A549 (cell line): ENCODE data around the gene FLYWCH1. TPM values are rescaled to one million over a fixed set of nuclear protein-coding genes. Genes with fewer than 3 reads are reported as not detected.

Source experiments
- MAX ChIP-seq: IDR thresholded peaks from 2 replicates; pipeline ENCODE4 v1.6.1; 2012
- polyA plus RNA-seq, 4 experiments: library from polyadenylated mRNA; depleted of rRNA in 3 of 4; stranded (reverse); fragments of >200 nt; fragmentation: RNase III in 1 of 4; extraction: RNeasy Plus Mini Kit Qiagen cat#74134 plus additional on column Dnase treatment in 1 of 4; gene quantifications; 2 replicates in 3 of 4; 3 replicates in 1 of 4; pipeline ENCODE4 v1.2.3, GENCODE V29; 2011 to 2017
- small RNA-seq, 6 experiments: library from RNA; depleted of rRNA; stranded (forward); fragments of <200 nt; gene quantifications; one replicate each; pipeline ENCODE3, GENCODE V24; 2012

The FLYWCH1 gene
- polyA plus RNA-seq, 2 of the 4 experiments (the other 2 are of a cell fraction): 9.3 to 22.5 TPM

- TF ChIP-seq MAX: no peak
These were observed 88.8 kb downstream of the FLYWCH1 start (continued) for GRCh38 chr16:3000540-3000939.

Small RNA genes lying within 50 kb of the gene (small RNA-seq; reads per million reads assigned to genes)
- gene LINC00514: 0 to 4.7 (median 0) reads per million in 6 experiments

Other genes with a start within 250 kb of the FLYWCH1 start
- 22.4 and 26.1 TPM in 2 replicates for gene KCTD5, start 229.4 kb upstream of the FLYWCH1 start, polyA plus RNA-seq (2011; rRNA removed)
- 22.8 to 26.3 TPM (median 22.9 TPM) in 3 replicates for gene KCTD5, start 229.4 kb upstream of the FLYWCH1 start, polyA plus RNA-seq (2017; fragmentation: RNase III; extraction: RNeasy Plus Mini Kit Qiagen cat#74134 plus additional on column Dnase treatment)
- 1.00 and 1.1 TPM in 2 replicates for gene PRSS27, start 191.7 kb upstream of the FLYWCH1 start, polyA plus RNA-seq (2011; rRNA removed)
- 0.62 to 1.3 TPM (median 1.2 TPM) in 3 replicates for gene PRSS27, start 191.7 kb upstream of the FLYWCH1 start, polyA plus RNA-seq (2017; fragmentation: RNase III; extraction: RNeasy Plus Mini Kit Qiagen cat#74134 plus additional on column Dnase treatment)
- 167 and 231 TPM in 2 replicates for gene SRRM2, start 159.3 kb upstream of the FLYWCH1 start, polyA plus RNA-seq (2011; rRNA removed)
- gene SRRM2, start 159.3 kb upstream of the FLYWCH1 start, polyA plus RNA-seq (2017; fragmentation: RNase III; extraction: RNeasy Plus Mini Kit Qiagen cat#74134 plus additional on column Dnase treatment): 473 to 527 TPM (median 512 TPM) in 3 replicates
- gene ELOB, start 134.7 kb upstream of the FLYWCH1 start, polyA plus RNA-seq (2011; rRNA removed): 136 and 144 TPM in 2 replicates
- gene ELOB, start 134.7 kb upstream of the FLYWCH1 start, polyA plus RNA-seq (2017; fragmentation: RNase III; extraction: RNeasy Plus Mini Kit Qiagen cat#74134 plus additional on column Dnase treatment): 414 to 494 TPM (median 469 TPM) in 3 replicates
- gene PRSS33, start 124.4 kb upstream of the FLYWCH1 start, polyA plus RNA-seq (2011; rRNA removed): not detected in 2 replicates
- gene PRSS33, start 124.4 kb upstream of the FLYWCH1 start, polyA plus RNA-seq (2017; fragmentation: RNase III; extraction: RNeasy Plus Mini Kit Qiagen cat#74134 plus additional on column Dnase treatment): 0.04 to 0.05 TPM in 2 of 3 replicates, not detected in the other
- gene PRSS41, start 113.5 kb upstream of the FLYWCH1 start, polyA plus RNA-seq (2011; rRNA removed): not detected in 2 replicates
- gene PRSS41, start 113.5 kb upstream of the FLYWCH1 start, polyA plus RNA-seq (2017; fragmentation: RNase III; extraction: RNeasy Plus Mini Kit Qiagen cat#74134 plus additional on column Dnase treatment): not detected in 3 replicates
- gene PRSS21, start 94.7 kb upstream of the FLYWCH1 start, polyA plus RNA-seq (2011; rRNA removed): 0.16 and 0.23 TPM in 2 replicates
- 0.08 to 0.12 TPM in 2 of 3 replicates, not detected in the other for gene PRSS21, start 94.7 kb upstream of the FLYWCH1 start, polyA plus RNA-seq (2017; fragmentation: RNase III; extraction: RNeasy Plus Mini Kit Qiagen cat#74134 plus additional on column Dnase treatment)
- gene ZG16B, start 81.6 kb upstream of the FLYWCH1 start, polyA plus RNA-seq (2011; rRNA removed): 0.85 and 0.86 TPM in 2 replicates
- 0.40 to 0.59 TPM (median 0.54 TPM) in 3 replicates for gene ZG16B, start 81.6 kb upstream of the FLYWCH1 start, polyA plus RNA-seq (2017; fragmentation: RNase III; extraction: RNeasy Plus Mini Kit Qiagen cat#74134 plus additional on column Dnase treatment)
- not detected in 2 replicates for gene PRSS22, start 53.8 kb upstream of the FLYWCH1 start, polyA plus RNA-seq (2011; rRNA removed)
- gene PRSS22, start 53.8 kb upstream of the FLYWCH1 start, polyA plus RNA-seq (2017; fragmentation: RNase III; extraction: RNeasy Plus Mini Kit Qiagen cat#74134 plus additional on column Dnase treatment): 0.10 to 0.33 TPM in 2 of 3 replicates, not detected in the other
- gene FLYWCH2, start 28.7 kb upstream of the FLYWCH1 start, polyA plus RNA-seq (2011; rRNA removed): 22.7 and 23.2 TPM in 2 replicates
- 40.1 to 42.1 TPM (median 41.2 TPM) in 3 replicates for gene FLYWCH2, start 28.7 kb upstream of the FLYWCH1 start, polyA plus RNA-seq (2017; fragmentation: RNase III; extraction: RNeasy Plus Mini Kit Qiagen cat#74134 plus additional on column Dnase treatment)
- gene KREMEN2, start 52.3 kb downstream of the FLYWCH1 start, polyA plus RNA-seq (2011; rRNA removed): 0.28 and 0.35 TPM in 2 replicates
- gene KREMEN2, start 52.3 kb downstream of the FLYWCH1 start, polyA plus RNA-seq (2017; fragmentation: RNase III; extraction: RNeasy Plus Mini Kit Qiagen cat#74134 plus additional on column Dnase treatment): 1.4 to 1.6 TPM (median 1.5 TPM) in 3 replicates
- gene PAQR4, start 57.4 kb downstream of the FLYWCH1 start, polyA plus RNA-seq (2011; rRNA removed): 8.0 and 9.0 TPM in 2 replicates
- 17.5 to 18.6 TPM (median 18.5 TPM) in 3 replicates for gene PAQR4, start 57.4 kb downstream of the FLYWCH1 start, polyA plus RNA-seq (2017; fragmentation: RNase III; extraction: RNeasy Plus Mini Kit Qiagen cat#74134 plus additional on column Dnase treatment)
- 8.4 and 10.5 TPM in 2 replicates for gene PKMYT1, start 68.5 kb downstream of the FLYWCH1 start, polyA plus RNA-seq (2011; rRNA removed)
- gene PKMYT1, start 68.5 kb downstream of the FLYWCH1 start, polyA plus RNA-seq (2017; fragmentation: RNase III; extraction: RNeasy Plus Mini Kit Qiagen cat#74134 plus additional on column Dnase treatment): 50.5 to 55.2 TPM (median 52.5 TPM) in 3 replicates
- gene CLDN9, start 101.0 kb downstream of the FLYWCH1 start, polyA plus RNA-seq (2011; rRNA removed): 0.03 and 0.12 TPM in 2 replicates
- gene CLDN9, start 101.0 kb downstream of the FLYWCH1 start, polyA plus RNA-seq (2017; fragmentation: RNase III; extraction: RNeasy Plus Mini Kit Qiagen cat#74134 plus additional on column Dnase treatment): 0.06 to 0.16 TPM (median 0.12 TPM) in 3 replicates
- 0.11 TPM in 1 of 2 replicates, not detected in the other for gene CLDN6, start 106.3 kb downstream of the FLYWCH1 start, polyA plus RNA-seq (2011; rRNA removed)
- 0.13 to 0.25 TPM (median 0.20 TPM) in 3 replicates for gene CLDN6, start 106.3 kb downstream of the FLYWCH1 start, polyA plus RNA-seq (2017; fragmentation: RNase III; extraction: RNeasy Plus Mini Kit Qiagen cat#74134 plus additional on column Dnase treatment)
- gene TNFRSF12A, start 108.4 kb downstream of the FLYWCH1 start, polyA plus RNA-seq (2011; rRNA removed): 89.0 and 111 TPM in 2 replicates
- gene TNFRSF12A, start 108.4 kb downstream of the FLYWCH1 start, polyA plus RNA-seq (2017; fragmentation: RNase III; extraction: RNeasy Plus Mini Kit Qiagen cat#74134 plus additional on column Dnase treatment): 295 to 325 TPM (median 314 TPM) in 3 replicates
- gene HCFC1R1, start 112.0 kb downstream of the FLYWCH1 start, polyA plus RNA-seq (2011; rRNA removed): 46.4 and 60.3 TPM in 2 replicates
- gene HCFC1R1, start 112.0 kb downstream of the FLYWCH1 start, polyA plus RNA-seq (2017; fragmentation: RNase III; extraction: RNeasy Plus Mini Kit Qiagen cat#74134 plus additional on column Dnase treatment): 131 to 199 TPM (median 179 TPM) in 3 replicates
- 31.8 and 32.5 TPM in 2 replicates for gene THOC6, start 112.1 kb downstream of the FLYWCH1 start, polyA plus RNA-seq (2011; rRNA removed)
- gene THOC6, start 112.1 kb downstream of the FLYWCH1 start, polyA plus RNA-seq (2017; fragmentation: RNase III; extraction: RNeasy Plus Mini Kit Qiagen cat#74134 plus additional on column Dnase treatment): 48.7 to 56.5 TPM (median 53.2 TPM) in 3 replicates
- not detected in 2 replicates for gene BICDL2, start 125.0 kb downstream of the FLYWCH1 start, polyA plus RNA-seq (2011; rRNA removed)
- not detected in 3 replicates for gene BICDL2, start 125.0 kb downstream of the FLYWCH1 start, polyA plus RNA-seq (2017; fragmentation: RNase III; extraction: RNeasy Plus Mini Kit Qiagen cat#74134 plus additional on column Dnase treatment)
- 0.03 and 0.04 TPM in 2 replicates for gene MMP25, start 134.6 kb downstream of the FLYWCH1 start, polyA plus RNA-seq (2011; rRNA removed)
- 0.25 to 0.31 TPM (median 0.25 TPM) in 3 replicates for gene MMP25, start 134.6 kb downstream of the FLYWCH1 start, polyA plus RNA-seq (2017; fragmentation: RNase III; extraction: RNeasy Plus Mini Kit Qiagen cat#74134 plus additional on column Dnase treatment)
- 8.9 and 12.4 TPM in 2 replicates for gene IL32, start 153.7 kb downstream of the FLYWCH1 start, polyA plus RNA-seq (2011; rRNA removed)
- gene IL32, start 153.7 kb downstream of the FLYWCH1 start, polyA plus RNA-seq (2017; fragmentation: RNase III; extraction: RNeasy Plus Mini Kit Qiagen cat#74134 plus additional on column Dnase treatment): 18.8 to 32.0 TPM (median 20.2 TPM) in 3 replicates
- 0.08 and 0.09 TPM in 2 replicates for gene ZSCAN10, start 187.4 kb downstream of the FLYWCH1 start, polyA plus RNA-seq (2011; rRNA removed)
- not detected in 3 replicates for gene ZSCAN10, start 187.4 kb downstream of the FLYWCH1 start, polyA plus RNA-seq (2017; fragmentation: RNase III; extraction: RNeasy Plus Mini Kit Qiagen cat#74134 plus additional on column Dnase treatment)
- gene ZNF205, start 200.7 kb downstream of the FLYWCH1 start, polyA plus RNA-seq (2011; rRNA removed): 3.1 and 4.3 TPM in 2 replicates
- 8.5 to 9.6 TPM (median 9.2 TPM) in 3 replicates for gene ZNF205, start 200.7 kb downstream of the FLYWCH1 start, polyA plus RNA-seq (2017; fragmentation: RNase III; extraction: RNeasy Plus Mini Kit Qiagen cat#74134 plus additional on column Dnase treatment)
- 0.72 and 1.8 TPM in 2 replicates for gene ZNF213, start 223.1 kb downstream of the FLYWCH1 start, polyA plus RNA-seq (2011; rRNA removed)
- 5.9 to 6.2 TPM (median 6.1 TPM) in 3 replicates for gene ZNF213, start 223.1 kb downstream of the FLYWCH1 start, polyA plus RNA-seq (2017; fragmentation: RNase III; extraction: RNeasy Plus Mini Kit Qiagen cat#74134 plus additional on column Dnase treatment)